Tongue (tissue), 2 donors: Measurements from ENCODE around the gene MAS1L. TPM values are rescaled to one million over a fixed set of nuclear protein-coding genes. Genes with fewer than 3 reads are reported as not detected.

Experiments used
- DNase-seq: peaks from one replicate; pipeline ENCODE4 v3.0.0-alpha.2; 2015
- total RNA-seq: library from RNA; depleted of rRNA; stranded (reverse); fragments of >200 nt; gene quantifications from one replicate; pipeline ENCODE4 v1.2.3, GENCODE V29; 2014

Gene MAS1L
- total RNA-seq, 1 donor from 2014 or later: not detected

DNA sequence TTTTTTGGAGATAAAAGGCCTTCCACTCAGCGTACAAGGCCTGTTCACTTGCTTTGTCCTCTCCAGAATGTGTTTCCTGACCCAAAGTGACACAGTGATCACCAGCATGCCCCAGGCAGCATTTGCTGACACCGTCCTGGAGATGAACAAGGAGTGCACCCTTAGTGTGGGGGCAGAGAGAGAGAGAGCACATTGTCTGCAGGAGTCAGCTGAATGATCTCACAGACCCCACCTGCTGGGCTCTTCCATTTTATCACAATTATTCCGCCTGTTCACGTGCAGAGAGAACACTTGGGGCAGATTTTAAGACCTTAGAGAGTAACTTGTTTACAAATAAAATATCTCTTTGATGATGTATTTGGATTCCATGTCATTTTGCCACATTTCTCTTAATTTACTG lies 22.4 kb upstream of the MAS1L start:
- DNase-seq: no peak

DNA sequence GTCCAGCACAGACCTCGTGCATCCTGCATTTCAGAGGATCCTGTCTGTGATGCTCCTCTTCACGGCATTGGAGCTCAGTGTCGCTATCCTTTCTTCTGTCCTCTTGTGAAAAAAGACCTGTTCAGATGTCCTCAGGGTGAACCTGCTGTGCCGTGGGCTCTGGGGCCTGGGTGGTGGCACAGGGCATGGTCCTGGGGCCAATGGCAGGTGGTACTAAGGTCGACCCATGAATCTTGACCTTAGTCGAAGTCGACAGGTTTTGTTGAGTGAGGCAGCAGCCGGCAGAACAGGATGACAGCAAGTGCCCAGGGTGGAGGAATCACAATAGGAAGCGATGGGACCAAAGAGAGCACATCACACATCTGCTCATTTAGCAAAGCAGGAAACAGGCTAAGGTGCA lies 22.0 kb upstream of the MAS1L start:
- no peak for DNase-seq

DNA sequence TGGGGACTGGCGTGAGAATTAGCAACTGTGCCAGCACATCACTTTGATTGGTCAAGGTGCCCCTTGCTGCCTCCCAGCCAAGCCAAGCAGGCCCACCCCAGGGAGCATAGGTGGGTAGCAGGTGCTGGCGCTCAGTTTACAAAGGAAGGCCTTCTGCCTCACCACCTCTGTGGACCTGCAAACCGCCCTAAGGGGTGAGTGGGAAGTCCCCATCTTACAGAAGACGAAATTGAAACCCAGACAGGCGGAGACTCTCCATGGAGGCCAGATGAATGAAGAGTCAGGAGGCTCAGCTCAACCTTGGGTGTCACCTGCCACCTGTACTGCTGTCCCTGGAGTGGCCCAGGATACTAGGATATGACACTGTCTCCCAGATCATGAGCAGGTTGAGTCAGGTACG lies 21.5 kb upstream of the MAS1L start:
- DNase-seq: no peak

DNA sequence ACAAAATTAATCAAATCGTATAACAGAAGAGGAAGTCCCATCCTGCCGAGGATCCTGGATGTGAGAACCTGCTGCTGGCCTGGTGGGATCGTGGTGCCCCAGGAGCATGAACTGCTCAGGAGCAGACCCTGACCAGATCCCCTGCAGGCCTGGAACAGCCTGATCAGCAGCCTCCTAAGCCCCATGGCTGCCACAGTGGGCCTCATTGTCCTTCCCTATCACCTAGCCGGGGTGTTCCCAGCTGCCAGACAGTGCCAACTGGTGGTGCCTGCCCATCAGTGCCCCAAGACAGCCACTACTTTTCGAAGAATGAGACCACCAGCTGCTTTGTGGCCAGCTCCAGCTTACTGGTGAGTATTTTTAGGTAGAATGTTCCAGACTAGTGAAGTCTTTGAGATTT lies 19.6 kb upstream of the MAS1L start:
- DNase-seq: no peak

DNA sequence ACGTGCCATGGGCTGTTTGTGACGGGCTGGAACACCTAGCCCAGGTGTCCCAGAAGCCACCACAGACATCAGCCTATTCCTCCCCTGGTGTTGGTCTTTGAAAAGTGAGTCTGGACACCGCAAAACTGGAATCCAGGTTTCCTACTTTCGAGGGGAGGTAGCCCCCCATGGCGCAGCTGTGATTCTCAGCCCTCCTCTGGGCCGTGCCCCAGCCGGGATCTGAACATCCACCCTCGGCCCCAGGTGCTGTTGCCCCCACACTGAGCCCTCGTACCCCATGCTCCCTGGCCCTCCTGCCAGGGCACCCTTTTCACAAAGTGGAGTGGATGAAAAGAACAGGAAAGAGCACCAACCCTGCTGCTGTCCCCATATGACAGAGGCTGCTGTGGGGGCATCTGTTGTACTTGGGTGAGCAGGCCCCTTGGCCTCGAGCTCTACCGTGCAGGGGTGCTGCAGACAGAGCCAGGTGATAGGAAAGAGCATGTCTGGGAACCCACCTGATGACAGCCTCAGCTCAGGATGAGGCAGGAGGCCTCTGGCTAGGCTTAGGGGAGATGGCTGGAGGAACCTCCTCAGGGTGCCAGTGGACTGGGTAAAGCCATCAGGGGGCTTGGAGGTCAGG lies 18.8 kb upstream of the MAS1L start:
- no peak for DNase-seq

DNA sequence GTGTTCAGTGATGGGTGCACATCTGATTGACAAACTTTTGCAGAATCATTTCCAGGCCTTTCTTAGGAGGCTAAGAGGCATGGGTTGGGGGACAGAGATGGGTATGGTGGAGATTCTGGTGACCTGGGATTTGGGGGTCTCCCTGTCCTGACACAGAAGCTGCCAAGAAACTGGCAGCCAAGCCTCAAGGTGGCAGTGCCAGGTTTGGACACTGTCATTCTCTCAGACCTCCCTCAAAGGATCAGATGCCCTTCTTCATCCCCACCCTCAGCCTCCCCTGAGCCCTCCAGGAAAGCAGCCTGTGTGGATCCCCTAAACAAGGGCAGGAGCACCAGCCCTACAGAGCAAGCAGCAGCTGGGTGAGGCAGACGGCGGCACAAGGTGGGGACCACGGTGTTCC lies 18.1 kb upstream of the MAS1L start:
- no peak for DNase-seq

DNA sequence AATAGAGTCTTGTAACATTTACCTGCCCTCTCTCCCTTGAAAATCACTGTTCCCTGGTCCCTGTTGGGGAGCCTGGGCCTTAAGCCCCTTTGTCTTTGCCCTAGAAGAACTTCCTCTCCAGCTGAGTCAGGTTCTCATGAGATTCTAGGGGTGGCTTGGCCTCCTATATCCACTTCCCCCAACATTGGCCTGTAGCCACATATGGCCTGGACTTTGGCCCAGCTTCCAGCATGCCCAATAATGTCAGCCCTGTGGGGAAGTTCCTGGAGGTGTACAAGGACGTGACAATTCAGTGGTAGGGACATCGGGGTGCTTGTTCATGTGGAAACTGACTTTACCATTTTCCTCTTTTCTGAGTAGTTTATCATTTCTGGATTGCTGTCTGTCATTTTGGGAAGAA lies 17.2 kb upstream of the MAS1L start:
- DNase-seq: no peak

DNA sequence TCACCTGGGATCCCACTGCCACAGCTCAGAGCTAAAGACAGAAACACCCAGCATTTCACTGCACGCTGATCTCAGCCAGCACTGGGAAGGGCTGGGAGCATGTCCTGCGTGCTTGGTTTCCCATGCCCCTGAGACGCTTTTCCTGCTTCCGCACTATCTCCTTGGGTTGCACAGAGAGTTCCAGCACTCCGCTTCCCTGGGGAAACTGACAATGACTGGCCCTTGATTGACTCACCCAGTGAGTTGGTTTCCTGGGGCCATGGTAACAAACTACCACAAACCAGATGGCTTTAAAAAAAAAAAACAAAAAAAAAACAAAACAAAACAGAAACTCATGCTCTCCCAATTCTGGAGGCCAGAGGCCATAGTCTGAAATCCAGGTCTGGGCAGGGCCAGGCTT lies 14.8 kb upstream of the MAS1L start:
- DNase-seq: no peak

DNA sequence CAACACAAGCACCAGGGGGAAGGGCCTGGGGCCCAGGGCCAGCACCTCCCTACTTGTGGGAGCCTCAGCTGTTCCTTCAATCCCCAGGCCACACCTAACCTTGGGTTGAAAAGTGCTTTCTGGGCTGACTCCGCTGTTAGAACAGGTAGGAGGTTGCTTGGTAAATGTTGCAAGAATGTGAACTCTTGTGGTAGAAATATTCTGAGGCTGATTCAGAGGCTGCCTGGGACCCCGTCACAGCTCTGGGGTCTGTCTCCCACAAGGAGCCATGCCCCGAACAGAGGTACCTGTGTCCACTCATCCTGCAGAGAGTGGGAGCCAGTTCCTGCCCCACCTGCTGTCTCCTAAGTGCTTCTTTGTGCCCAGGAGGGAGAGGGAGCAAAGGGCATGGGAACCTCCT lies 14.4 kb upstream of the MAS1L start:
- DNase-seq: no peak

DNA sequence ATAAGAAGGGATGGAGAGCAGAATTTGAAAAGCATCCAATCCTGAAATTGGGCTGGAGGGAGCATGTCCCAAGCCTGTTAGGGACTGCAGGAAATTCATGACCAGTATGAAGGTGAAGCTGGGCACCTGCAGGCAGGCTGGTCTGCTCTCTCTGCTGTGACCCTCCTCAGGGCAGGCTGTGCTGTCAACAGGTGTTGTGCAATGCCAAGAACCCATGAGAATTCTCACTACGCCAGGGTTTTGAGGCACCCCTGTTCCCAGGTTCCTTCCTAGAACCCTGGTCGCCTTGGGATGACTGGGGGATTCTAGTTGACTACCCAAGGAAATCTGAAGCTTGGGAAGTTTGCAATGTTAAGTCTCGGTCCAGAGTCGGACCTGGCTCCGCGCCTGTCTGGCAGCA lies 13.3 kb upstream of the MAS1L start:
- no peak for DNase-seq

DNA sequence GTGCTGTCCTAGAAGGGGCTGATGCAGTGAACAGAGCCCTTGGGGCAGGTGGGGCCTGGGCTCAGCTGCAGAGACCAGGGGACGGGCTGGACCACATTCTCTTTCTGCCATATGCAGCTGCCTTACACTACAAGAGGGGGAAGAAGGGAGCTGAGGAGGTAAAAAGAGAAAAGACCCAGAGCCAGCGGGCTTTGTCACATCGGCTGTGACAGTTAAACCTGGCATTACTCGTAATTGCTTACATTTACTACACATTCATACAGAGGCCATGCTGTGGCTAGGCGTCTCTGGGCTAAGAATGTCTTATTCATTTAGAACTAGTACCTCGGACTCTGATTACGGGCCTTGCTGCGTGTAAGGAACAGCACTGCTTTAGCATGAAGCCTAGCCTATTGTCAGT lies 12.8 kb upstream of the MAS1L start:
- no peak for DNase-seq

DNA sequence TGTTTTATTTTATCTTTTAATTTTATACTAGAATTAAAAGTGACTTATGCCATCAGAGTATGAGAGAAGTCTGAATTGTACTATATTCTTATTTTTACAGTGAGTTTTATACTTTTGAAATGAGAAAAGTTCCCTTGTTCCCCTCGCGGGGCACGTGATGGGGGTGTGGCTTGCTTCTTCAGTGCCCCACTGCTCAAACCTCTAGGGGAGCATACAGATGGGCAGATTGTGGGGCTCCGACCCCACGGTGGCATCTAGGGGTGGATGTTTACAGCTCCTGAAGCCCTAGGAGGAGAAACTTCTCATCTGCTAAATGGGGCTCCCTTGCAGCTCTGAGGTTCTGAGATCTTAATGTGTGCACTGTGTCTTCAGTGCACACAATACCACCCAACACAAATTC lies 11.9 kb upstream of the MAS1L start:
- DNase-seq: no peak

DNA sequence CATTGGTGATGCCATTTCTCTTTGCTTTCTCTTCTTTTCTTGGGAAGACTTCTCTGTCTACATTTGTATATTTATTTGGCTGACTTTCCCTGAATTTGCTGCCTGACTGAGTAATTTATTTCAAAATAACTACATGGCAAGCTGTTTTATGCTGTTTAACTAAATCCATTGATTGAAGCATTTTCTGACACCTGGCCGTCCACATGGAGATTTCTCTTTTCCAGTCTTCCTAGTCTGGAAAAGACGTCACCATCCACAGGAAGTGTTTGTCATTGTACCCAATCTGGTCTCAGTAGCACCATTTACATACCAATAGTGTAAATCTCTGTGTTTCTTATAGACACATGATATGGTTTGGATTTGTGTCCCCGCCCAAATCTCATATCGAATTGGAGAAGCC lies 9.2 kb upstream of the MAS1L start:
- DNase-seq: no peak

DNA sequence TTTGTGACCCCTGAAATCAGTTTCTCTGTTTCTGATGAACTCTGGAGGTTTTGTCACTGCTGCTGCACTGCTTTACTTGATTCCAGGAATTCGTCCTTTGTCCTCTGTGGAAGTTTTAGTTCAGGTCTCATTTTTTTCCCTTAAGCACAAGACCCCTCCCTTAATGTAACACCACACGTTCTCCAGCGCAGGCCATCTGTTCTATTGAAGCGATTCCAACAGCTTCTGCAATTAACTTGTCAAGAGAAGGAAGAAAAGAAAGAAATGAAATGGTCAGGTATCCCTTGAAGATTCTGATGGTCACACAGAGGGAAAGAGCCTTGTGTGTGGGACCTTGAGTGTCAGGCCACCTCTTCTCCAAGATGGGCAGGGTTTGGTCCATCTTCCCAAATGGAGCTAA lies 7.8 kb upstream of the MAS1L start:
- no peak for DNase-seq

DNA sequence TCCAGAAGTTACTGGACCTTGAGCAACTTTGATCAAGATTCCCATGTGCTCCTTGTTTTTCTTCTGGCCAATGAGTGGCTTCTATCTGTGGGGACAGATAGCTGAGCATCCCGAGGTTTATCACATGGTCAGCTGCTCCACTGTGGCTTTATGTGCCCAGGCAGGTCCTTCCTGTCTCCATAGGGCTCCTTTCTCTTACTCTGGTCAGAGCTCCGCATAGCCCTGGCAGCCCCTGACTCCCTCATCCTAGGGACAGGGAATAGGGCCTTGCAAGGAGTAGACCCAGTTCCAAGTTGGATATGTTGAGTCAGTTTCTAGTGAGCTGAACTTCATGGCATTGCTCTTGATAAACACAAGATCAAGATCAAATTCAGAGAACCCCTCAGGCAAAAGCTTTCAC lies 6.4 kb upstream of the MAS1L start:
- no peak for DNase-seq

DNA sequence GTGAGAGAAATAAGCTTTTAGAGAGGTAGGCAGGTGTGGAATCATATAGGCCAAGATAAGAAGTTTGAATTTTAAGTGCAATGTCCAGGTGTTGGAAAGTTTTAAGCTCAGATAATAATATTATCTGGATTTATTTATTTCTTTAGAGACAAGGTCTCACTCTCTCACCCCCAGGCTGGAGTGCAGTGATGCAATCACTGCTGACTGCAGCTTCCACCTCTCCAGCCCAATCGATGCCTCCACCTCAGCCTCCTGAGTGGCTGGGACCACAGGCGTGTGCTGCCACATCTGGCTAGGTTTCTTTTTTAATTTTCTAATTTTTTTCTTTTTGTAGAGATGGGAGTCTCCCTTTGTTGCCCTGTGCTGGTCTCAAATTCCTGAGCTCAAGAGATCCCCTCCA lies 5.5 kb upstream of the MAS1L start:
- DNase-seq: no peak

DNA sequence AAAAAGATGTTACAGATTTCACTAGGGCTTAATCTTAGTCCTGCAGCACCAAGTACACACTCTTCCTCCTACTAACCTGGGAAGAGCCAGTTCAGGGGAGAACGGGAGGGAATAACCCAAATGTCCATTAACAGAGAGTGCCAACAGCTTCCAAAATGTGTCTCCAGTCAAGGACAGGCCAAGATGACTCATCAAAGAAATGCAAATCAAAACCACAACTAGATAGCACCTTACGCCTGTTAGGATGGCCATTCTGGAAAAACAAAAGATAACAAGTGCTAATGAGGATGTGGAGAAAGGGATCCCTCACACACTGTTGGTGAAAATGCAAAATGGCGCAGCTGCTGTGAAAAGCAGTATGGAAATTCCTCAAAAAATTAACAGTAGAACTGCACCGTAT lies 3.8 kb upstream of the MAS1L start:
- DNase-seq: no peak

DNA sequence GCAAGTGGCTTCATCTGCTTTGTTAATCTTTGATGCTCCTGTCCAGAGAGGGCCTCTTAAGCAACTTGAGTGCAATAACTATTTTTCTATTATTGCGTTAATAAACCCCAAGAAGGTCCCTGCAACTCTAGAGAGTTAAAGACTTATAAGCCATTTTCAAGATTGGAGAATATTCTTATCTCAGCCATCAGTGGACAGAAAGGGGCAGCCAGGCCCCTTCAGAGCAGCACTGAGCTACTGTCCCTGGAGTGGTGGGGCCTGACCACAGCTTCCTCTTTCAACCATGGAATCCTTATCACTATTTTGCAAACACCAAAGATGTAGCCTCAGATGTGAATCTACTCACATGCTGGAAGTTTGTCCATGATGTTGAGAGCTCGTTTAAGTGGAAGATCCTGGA lies 2.8 kb upstream of the MAS1L start:
- no peak for DNase-seq

DNA sequence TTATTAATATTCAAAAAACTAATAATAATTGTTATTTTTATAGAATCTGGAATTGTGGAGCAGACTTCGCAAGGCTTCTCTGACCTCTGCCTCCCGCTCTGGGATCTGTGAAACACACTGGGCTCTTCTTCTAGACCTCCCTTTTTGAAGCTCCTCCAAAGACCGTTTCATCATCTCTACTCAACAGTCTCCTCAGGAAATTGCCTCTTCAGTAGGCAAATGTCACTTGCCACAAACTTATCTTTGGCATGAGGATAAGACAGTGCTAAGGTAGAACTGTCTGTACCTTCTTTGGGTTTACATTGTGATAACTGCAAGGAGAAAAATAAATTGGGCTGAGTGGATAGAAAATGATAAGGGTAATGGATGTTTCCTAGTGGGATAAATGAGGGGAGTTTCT lies 2.3 kb upstream of the MAS1L start:
- no peak for DNase-seq

DNA sequence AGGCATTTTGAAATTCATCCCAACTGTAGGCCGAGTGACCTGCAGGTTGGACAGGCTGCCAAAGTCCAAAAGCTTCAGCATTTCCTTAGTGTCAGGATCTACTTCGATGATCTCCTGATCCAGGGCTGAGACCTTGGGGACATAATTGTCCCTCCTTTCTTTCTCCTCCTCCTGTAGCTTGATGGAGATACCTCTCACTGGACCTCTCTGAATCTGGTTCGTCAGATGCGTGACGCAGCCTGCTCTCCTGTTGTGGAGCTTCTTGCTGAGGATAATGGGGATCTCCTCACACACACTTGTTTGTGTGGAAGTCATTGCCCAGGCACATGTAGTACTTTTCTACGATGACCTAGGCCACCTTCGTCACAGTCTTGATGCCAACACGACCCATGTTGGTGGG lies 1.5 kb upstream of the MAS1L start:
- no peak for DNase-seq

DNA sequence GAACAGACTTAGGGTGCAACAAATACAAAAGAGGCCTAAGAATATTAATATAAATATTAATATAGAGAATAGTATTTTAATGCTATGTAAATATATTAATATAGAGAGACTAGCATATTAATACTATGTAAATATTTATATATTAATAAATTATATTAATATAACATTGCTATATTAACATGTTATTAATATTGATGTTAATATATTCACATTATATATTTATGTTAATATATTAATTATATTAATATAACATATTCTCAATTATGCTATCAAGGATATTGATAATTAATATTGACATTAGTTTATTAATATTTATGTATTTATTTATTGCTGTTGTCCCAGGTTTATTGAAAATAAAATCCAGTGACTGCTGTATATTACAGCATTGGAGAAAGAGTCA lies 1.1 kb upstream of the MAS1L start:
- DNase-seq: no peak

DNA sequence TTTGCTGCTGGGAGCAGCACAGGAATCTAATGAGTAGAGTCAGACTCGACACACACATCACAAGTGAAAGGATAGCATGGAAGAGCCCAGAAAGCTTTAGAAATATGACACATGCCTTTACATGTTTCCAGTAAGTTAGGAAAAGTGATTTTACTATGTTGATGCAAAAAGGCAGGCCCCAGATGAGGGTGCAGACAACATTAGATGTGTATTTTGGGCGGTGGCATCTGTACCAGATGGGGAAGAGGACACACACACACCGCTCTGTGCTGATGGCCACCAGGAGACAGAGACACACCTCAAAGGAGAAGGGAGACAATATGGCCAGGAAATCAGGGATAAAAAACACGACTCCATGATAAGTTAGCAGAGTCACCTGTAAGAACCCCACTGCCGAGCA lies 625 bp downstream of the MAS1L start:
- DNase-seq: no peak

DNA sequence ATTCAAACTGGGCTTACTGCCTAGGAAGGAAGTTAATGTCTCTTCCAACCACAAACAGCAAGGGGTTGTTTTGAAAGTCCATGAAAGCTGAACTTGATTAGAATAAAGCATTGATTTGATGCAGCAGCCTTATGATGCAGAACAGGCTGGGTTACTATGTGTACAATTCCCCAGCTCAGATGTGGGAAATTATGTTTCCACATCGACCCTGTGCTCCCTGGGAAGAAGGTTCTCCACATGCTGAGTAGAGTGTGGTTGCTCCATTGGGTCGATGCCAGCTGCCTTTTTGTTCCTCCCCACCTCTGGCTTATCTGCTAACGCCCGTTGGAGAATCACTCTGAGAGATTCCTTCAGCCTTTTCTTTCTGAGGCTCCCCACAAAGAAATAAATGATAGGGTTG lies 1.2 kb downstream of the MAS1L start:
- no peak for DNase-seq

DNA sequence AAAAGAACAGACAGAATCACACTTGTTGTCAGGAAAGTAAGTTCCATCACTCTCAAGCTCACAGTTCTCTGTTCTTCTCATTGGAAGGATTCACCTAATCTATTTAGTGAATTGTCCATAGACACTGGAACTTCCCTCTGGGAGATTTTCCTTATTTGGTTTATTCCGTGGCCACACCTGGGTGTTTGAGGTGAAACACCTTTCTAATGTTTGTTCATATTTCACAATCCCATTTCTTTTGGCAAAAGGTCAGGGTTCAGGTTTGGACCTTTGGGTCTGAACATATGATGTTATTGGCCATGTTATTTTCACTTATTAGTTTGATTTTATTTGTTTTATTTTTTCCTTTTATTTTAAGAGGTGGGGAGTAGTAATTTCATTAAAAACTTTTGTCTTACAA lies 4.0 kb downstream of the MAS1L start:
- no peak for DNase-seq

DNA sequence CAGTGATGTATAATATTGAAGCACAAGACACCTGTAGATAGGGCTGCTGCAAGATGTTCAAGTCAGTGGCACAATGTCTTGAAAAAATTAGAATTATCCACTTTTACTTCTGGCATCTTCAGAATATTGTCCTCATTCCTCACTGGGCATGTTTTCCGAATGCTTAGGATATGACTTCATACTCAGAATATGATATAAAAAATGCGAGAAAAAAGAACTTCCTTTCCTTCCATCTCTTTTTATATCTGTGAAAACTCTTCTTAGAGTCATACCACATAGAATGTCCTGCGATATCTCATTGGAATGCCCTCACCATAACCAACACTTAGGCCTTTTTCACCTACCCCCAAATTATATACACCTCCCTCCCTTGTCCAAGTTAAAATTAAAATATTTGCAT lies 4.6 kb downstream of the MAS1L start:
- DNase-seq: no peak
